SIG-M5 (cell line): ENCODE data around the gene KIF7.
"Not testable (repeated sequence)": the region's sequence is repeated elsewhere in the genome, so short reads cannot be mapped to it uniquely, and the experiment has no call there.

ENCODE experiments used
- DNase-seq: peaks from one replicate; lab custom pipeline; 2025; lab: John Stamatoyannopoulos, UW

The KIF7 gene

GRCh38 chr15:89623165-89623564 lies 32.1 kb downstream of the KIF7 start:
- no peak for DNase-seq

- no peak for DNase-seq
Measured at GRCh38 chr15:89621547-89621946, 33.7 kb downstream of the KIF7 start.

GRCh38 chr15:89616228-89616627 lies 39.0 kb downstream of the KIF7 start:
- DNase-seq = no peak

- no peak for DNase-seq
Measured at GRCh38 chr15:89615135-89615534, 40.1 kb downstream of the KIF7 start.

GRCh38 chr15:89614164-89614563 lies 41.1 kb downstream of the KIF7 start:
- no peak for DNase-seq

- no peak for DNase-seq
Measured at GRCh38 chr15:89613031-89613430, 42.2 kb downstream of the KIF7 start.

GRCh38 chr15:89611317-89611716 lies 44.0 kb downstream of the KIF7 start:
- no peak for DNase-seq

GRCh38 chr15:89599021-89599420 lies 56.2 kb downstream of the KIF7 start:
- DNase-seq = no peak

GRCh38 chr15:89593018-89593417 lies 62.2 kb downstream of the KIF7 start:
- DNase-seq = no peak

GRCh38 chr15:89591834-89592233 lies 63.4 kb downstream of the KIF7 start:
- no peak for DNase-seq

- no peak for DNase-seq
Measured at GRCh38 chr15:89587955-89588354, 67.3 kb downstream of the KIF7 start.

GRCh38 chr15:89586651-89587050 lies 68.6 kb downstream of the KIF7 start:
- DNase-seq = no peak

GRCh38 chr15:89580747-89581146 lies 74.5 kb downstream of the KIF7 start:
- not testable (repeated sequence) for DNase-seq

GRCh38 chr15:89578146-89578545 lies 77.1 kb downstream of the KIF7 start:
- no peak for DNase-seq
